D721Med (cell line): ENCODE measurements around the gene MYL7.

ENCODE experiments used
- DNase-seq: peaks from one replicate; pipeline ENCODE4 v3.0.0; 2011; ENCODE audit warnings: low spot score; ENCODE audit not compliant: insufficient read length
- FAIRE-seq: peaks from 2 replicates; lab custom pipeline; 2011; peaks lifted over from hg19 to GRCh38; lab: Jason Lieb, UNC
- TF ChIP-seq, protein P1 (sequence below): IDR thresholded peaks from 2 replicates; pipeline ENCODE4 v1.5.1; 2012; ENCODE audit warnings: mild to moderate bottlenecking, control low read depth; ENCODE audit not compliant: insufficient read depth; ENCODE audit errors: missing control alignments

MYL7 gene

DNA sequence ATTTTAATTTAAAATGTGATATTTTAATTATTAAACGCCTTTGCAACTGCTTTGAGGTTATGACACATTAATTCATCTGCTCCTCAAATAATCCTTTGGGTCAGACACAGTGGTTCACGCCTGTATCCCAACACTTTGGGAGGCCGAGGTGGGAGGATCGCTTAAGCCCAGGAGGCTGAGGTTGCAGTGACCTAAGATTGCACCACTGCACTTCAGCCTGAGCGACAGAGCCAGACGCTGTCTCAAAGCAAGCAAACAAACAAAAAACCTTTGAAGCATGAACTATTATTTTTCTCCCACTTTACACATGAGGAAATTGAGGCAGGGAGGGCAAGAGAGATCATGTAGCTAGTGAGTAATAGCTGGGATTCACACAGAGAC lies 16.3 kb downstream of the MYL7 start:
- TF ChIP-seq, protein P1, sequence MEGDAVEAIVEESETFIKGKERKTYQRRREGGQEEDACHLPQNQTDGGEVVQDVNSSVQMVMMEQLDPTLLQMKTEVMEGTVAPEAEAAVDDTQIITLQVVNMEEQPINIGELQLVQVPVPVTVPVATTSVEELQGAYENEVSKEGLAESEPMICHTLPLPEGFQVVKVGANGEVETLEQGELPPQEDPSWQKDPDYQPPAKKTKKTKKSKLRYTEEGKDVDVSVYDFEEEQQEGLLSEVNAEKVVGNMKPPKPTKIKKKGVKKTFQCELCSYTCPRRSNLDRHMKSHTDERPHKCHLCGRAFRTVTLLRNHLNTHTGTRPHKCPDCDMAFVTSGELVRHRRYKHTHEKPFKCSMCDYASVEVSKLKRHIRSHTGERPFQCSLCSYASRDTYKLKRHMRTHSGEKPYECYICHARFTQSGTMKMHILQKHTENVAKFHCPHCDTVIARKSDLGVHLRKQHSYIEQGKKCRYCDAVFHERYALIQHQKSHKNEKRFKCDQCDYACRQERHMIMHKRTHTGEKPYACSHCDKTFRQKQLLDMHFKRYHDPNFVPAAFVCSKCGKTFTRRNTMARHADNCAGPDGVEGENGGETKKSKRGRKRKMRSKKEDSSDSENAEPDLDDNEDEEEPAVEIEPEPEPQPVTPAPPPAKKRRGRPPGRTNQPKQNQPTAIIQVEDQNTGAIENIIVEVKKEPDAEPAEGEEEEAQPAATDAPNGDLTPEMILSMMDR: no peak
- no peak for FAIRE-seq

DNA sequence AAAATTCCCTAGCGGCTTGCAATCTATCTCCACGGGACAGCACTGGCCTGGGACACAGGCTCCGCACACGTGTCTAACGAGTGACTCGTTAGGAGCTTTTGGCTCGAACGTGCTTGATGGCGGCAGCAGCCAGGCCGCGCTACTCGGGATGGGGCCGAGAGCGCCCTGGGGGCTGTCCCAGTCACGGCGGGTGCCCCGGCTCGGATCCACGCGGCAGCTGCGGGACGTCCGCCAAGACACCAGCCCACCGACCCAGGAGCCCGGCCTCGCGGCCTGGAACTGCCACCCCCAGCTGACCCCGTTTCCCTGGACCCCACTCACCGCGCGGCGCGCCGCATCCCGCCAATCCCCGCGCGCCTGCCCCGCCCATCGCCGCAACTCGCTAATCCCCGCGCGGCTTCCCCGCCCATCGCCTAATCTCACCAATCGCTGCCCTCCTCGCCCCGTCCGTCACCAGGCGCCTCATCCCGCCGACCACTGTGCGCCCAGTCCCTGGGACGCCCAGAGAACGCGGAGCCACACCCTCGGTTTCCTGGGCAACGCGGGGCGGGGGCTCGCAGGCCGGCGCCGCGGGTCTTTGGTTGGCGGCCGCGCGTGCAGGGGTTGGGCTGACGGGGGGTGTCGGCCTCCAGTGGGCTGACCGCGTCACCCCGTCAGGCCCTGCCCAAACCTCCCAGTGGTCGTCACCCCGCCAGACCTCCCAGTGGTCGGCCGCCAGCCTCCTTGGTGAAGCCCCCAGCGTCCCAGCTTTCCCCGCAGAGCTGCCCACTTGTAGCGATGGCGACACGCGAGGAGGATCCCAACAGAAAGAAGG lies 17.7 kb downstream of the MYL7 start, which contains the start of gene POLD2:
Gene POLD2, minus strand, starts transcription at position 359 of the 814 bp plus-strand sequence. CDS start 1,495 bp downstream, outside the sequence.
- no peak for FAIRE-seq

More for the DNA sequence above, 16.3 kb downstream of the MYL7 start:
- DNase-seq: no peak

DNA sequence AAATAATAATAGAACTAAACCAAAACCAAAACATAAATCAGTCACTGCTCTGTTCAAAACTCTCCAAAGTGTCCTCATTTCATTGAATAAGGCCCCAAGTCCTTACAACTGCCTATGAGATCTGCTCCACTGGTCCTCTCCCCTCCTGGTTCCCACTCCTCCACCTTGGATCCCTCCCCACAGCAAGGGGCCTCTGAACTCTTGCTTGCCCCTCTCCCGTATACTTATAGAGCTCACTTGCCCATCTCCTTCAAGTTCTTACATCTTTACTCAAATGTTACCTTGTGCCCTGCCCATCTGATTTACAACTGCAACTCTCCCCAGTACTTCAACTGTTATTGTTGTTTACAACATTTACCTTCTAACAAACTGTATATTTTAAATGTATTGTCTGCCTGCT lies 18.6 kb downstream of the MYL7 start:
- DNase-seq: no peak
- TF ChIP-seq, protein P1: no peak
- FAIRE-seq: no peak

More for the DNA sequence above, 17.7 kb downstream of the MYL7 start, which contains the start of gene POLD2:
- TF ChIP-seq, protein P1: no peak
- peak; percentile 100 for DNase-seq

DNA sequence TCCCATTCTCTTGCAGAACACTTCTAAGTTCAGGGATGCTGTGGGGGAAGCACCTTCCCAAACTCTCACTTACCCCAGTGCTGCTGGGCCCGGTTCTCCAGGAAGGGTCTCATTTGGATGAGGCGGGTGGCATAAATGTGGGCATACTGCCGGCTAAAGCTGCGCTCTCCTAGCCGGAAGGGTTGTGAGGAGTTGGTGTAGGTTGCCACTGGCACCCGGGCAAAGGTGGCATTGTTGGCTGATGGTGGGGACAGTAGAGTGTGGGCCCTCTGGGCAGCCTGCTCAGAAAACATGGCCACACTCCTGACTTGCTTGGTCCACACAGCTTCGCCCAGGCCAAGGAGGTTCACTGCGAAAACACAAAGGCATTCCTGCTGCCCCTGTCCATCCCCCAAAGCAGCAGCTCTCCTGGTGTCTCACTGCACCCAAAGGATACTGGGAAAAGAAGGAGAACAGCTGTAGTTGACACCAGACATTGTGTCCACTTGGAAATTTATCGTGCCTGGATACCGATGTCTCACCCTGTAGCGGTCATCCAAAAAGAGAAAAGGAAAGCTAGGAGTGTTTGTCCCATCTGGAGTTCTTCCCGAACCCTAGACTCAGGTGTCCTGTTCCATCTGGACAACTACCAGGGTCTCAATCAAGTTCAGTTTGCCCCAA lies 19.2 kb downstream of the MYL7 start:
- TF ChIP-seq, protein P1: no peak
- no peak for FAIRE-seq

DNA sequence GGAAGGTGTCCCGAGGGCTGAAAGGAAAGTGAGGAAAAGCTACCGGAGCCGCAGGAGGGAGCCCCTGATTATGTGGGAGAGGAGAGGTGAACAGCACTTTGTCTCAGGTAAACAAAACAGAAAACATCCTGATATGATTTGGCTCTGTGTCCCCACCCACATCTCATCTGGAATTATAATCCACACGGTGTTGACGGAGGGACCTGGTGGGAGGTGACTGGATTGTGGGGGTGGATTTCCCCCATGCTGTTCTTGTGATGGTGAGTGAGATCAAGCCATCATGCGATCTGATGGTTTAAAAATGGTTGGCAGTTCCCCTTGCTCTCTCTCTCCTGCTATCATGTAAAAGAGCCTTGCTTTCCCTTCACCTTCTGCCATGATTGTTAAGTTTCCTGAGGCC lies 20.7 kb downstream of the MYL7 start:
- FAIRE-seq (no peak), DNase-seq (no peak)
- TF ChIP-seq, protein P1: no peak

More for the DNA sequence above, 19.2 kb downstream of the MYL7 start:
- no peak for DNase-seq

DNA sequence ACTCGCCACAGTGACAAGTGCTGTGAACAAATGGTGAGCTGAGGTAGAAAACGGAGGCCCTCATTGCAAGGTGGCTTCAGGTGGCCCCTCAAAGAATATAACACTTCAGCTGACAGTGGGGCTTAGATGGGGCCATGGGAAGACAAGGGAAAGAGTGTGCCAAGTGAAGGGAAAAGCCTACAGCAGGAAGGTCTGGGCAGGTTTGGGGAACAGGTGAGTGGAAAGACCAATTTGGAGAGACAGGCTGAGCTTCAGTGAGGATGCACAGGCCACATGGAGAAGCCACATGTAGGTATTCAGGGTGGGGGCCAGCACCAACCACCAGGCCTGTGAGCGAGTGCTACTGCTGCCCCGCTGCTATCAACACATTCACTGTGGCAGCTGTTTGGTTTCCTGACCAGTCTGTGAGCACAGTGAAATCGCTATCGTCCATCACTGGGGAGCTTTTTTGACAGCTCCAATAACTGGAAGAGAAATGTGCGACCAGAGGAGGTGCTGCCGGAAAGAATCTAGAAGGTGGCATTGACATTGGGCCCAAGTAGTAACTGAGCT lies 21.2 kb downstream of the MYL7 start:
- FAIRE-seq: no peak
- TF ChIP-seq, protein P1: no peak
- DNase-seq: no peak
